ENCODE measurements around the gene MISP.

Gene MISP

GRCh38 chr19:746208-746819 lies 4.6 kb upstream of the MISP start:
- TF ChIP-seq GABPA (IDR thresholded peaks at IDR 0.05; ENCODE audit: low read depth), result no peak
- Histone ChIP-seq H3K27me3 (ENCODE audit: insufficient read depth, poor library complexity, severe bottlenecking) (no peaks in the 10 kb centered on the region), H3K27ac (replicated peaks) (no peak overlapping the region), H3K4me3 (replicated peaks; ENCODE audit: insufficient read depth, low read length) (no peak overlapping the region)
- no peak for DNase-seq (ENCODE audit: low read depth in 1 of 2, low spot score in 1 of 2)

GRCh38 chr19:746956-747355 lies 4.0 kb upstream of the MISP start:
- no peak overlapping the region for H3K4me3 ChIP-seq (replicated peaks; ENCODE audit: insufficient read depth, low read length)

GRCh38 chr19:747432-748273 lies 3.3 kb upstream of the MISP start:
- Histone ChIP-seq H3K27ac (replicated peaks) (no peak overlapping the region), H3K27me3 (ENCODE audit: insufficient read depth, poor library complexity, severe bottlenecking) (no peaks in the 10 kb centered on the region)

More at GRCh38 chr19:746956-747355, 4.0 kb upstream of the MISP start:
- no peak for DNase-seq (ENCODE audit: low read depth in 1 of 2, low spot score in 1 of 2)
- no peaks in the 10 kb centered on the region for H3K27me3 ChIP-seq (ENCODE audit: insufficient read depth, poor library complexity, severe bottlenecking)
- TF ChIP-seq POLR2AphosphoS5 (IDR thresholded peaks at IDR 0.05; ENCODE audit: low read depth), result no peak
- TF ChIP-seq CTCF (IDR thresholded peaks at IDR 0.05; ENCODE audit: insufficient read depth, low read length), result no peak
- TF ChIP-seq REST (IDR thresholded peaks at IDR 0.05; ENCODE audit: insufficient replicate concordance, low read depth), result no peak
- no peak for TF ChIP-seq SPI1 (IDR thresholded peaks at IDR 0.05; ENCODE audit: borderline replicate concordance, low read depth)
- TF ChIP-seq GABPA (IDR thresholded peaks at IDR 0.05; ENCODE audit: low read depth), result no peak
- no peak overlapping the region for H3K27ac ChIP-seq (replicated peaks)

GRCh38 chr19:748274-748598 lies 2.7 kb upstream of the MISP start:
- H3K27ac ChIP-seq (replicated peaks), result no peak overlapping the region
- H3K27me3 ChIP-seq (ENCODE audit: insufficient read depth, poor library complexity, severe bottlenecking), result no peaks in the 10 kb centered on the region
- no peak overlapping the region for H3K4me3 ChIP-seq (replicated peaks; ENCODE audit: insufficient read depth, low read length)
- no peak for TF ChIP-seq CTCF (IDR thresholded peaks at IDR 0.05; ENCODE audit: insufficient read depth, low read length)
- no peak for TF ChIP-seq REST (IDR thresholded peaks at IDR 0.05; ENCODE audit: insufficient replicate concordance, low read depth)
- TF ChIP-seq POLR2AphosphoS5 (IDR thresholded peaks at IDR 0.05; ENCODE audit: low read depth), result no peak
- no peak for TF ChIP-seq SPI1 (IDR thresholded peaks at IDR 0.05; ENCODE audit: borderline replicate concordance, low read depth)
- no peak for TF ChIP-seq GABPA (IDR thresholded peaks at IDR 0.05; ENCODE audit: low read depth)
- no peak for DNase-seq (ENCODE audit: low read depth in 1 of 2, low spot score in 1 of 2)

More at GRCh38 chr19:747432-748273, 3.3 kb upstream of the MISP start:
- no peak for DNase-seq (ENCODE audit: low read depth in 1 of 2, low spot score in 1 of 2)
- TF ChIP-seq CTCF (IDR thresholded peaks at IDR 0.05; ENCODE audit: insufficient read depth, low read length), result no peak
- no peak overlapping the region for H3K4me3 ChIP-seq (replicated peaks; ENCODE audit: insufficient read depth, low read length)
